Adipose tissue (tissue), 3 donors: ENCODE results near the gene AIP. TPM values are rescaled to one million over a fixed set of nuclear protein-coding genes. Genes with fewer than 3 reads are reported as not detected.

Experiments
- H3K27ac ChIP-seq: one replicate; pipeline ENCODE4 v1.5.1; 2013; ENCODE audit warnings: low read depth, low read length
- WGBS, 3 donors: extraction: QIAGEN DNeasy Blood & Tissue Kit; methylation state at CpG; one replicate each; pipeline ENCODE4 v1.1.7; 2013; 5-methylcytosine and 5-hydroxymethylcytosine counted together
- polyA plus RNA-seq, 3 donors: library from polyadenylated mRNA; stranded (reverse); fragments of 200-250 nt; gene quantifications; one replicate each; pipeline ENCODE4 v1.2.3, GENCODE V29; 2013
- donor health status: healthy with polysubstance abuse.
- donor health status: Bipolar disorder and iron deficiency.
- donor health status: healthy.

AIP gene
- polyA plus RNA-seq, 3 donors, result 52.0 to 93.9 (median 58.1) TPM

DNA sequence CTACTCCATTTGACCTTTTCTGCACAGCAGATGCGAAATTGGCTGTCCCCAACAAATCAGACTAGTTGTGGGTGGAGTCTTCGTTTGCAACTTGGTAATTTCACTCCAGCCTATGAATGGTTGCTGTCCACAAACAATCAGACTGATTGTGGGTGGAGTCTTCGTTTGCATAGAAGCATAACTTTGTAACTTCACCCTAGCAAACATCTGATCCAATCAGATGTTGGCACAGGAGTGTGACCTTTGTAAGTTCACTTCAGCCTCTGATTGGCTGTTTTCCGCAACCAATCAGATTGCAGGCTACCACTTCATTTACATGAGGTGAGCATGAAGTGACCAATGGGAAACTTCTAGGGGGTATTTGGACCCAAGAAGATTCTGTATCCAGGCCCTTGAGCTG, 56.7 kb downstream of the AIP start:
- 81 to 84% (median 84%) methylated on average over 4 of the region's 4 CpGs for WGBS, 3 donors

More for the DNA sequence above, 56.7 kb downstream of the AIP start:
- no peak overlapping the region for H3K27ac ChIP-seq

Other genes starting within 250 kb of the AIP start
- gene GRK2, start 216.6 kb upstream of the AIP start, polyA plus RNA-seq, result 10 to 100 TPM; 26.8 to 70.1 (median 50.6) TPM
- 10 to 100 TPM; 13.0 to 48.7 (median 23.5) TPM for gene ANKRD13D, start 193.7 kb upstream of the AIP start, polyA plus RNA-seq
- gene SSH3, start 179.5 kb upstream of the AIP start, polyA plus RNA-seq, result 10 to 100 TPM; 12.3 to 14.8 (median 13.0) TPM
- 100 to 1,000 TPM; 116 to 188 (median 169) TPM for gene POLD4, start 129.5 kb upstream of the AIP start, polyA plus RNA-seq
- gene CLCF1, start 109.4 kb upstream of the AIP start, polyA plus RNA-seq, result 10 to 100 TPM in 1 of 3 donors, 1 to 10 TPM in 2; 2.7 to 17.4 (median 9.9) TPM
- gene RAD9A, start 91.0 kb upstream of the AIP start, polyA plus RNA-seq, result 10 to 100 TPM in 2 of 3 donors, 1 to 10 TPM in 1; 9.8 to 15.3 (median 10.2) TPM
- 10 to 100 TPM; 82.3 to 97.8 (median 93.6) TPM for gene PPP1CA, start 81.2 kb upstream of the AIP start, polyA plus RNA-seq
- 1 to 10 TPM; 2.2 to 6.6 (median 2.4) TPM for gene TBC1D10C, start 78.9 kb upstream of the AIP start, polyA plus RNA-seq
- 1 to 10 TPM in 2 of 3 donors, under 1 TPM in 1; 0.32 to 2.6 (median 2.1) TPM for gene CARNS1, start 67.3 kb upstream of the AIP start, polyA plus RNA-seq
- gene RPS6KB2, start 54.5 kb upstream of the AIP start, polyA plus RNA-seq, result 10 to 100 TPM; 32.7 to 39.5 (median 35.4) TPM
- 1 to 10 TPM; 2.9 to 8.0 (median 4.1) TPM for gene PTPRCAP, start 45.3 kb upstream of the AIP start, polyA plus RNA-seq
- gene CORO1B, start 39.5 kb upstream of the AIP start, polyA plus RNA-seq, result 10 to 100 TPM; 60.3 to 79.0 (median 63.4) TPM
- gene GPR152, start 30.3 kb upstream of the AIP start, polyA plus RNA-seq, result not detected
- gene CABP4, start 27.7 kb upstream of the AIP start, polyA plus RNA-seq, result 1 to 10 TPM in 2 of 3 donors, under 1 TPM in 1; 0.28 to 8.4 (median 1.5) TPM
- 100 to 1,000 TPM in 2 of 3 donors, 10 to 100 TPM in 1; 42.6 to 117 (median 104) TPM for gene TMEM134, start 13.8 kb upstream of the AIP start, polyA plus RNA-seq
- gene PITPNM1, start 22.3 kb downstream of the AIP start, polyA plus RNA-seq, result 10 to 100 TPM; 11.5 to 22.8 (median 11.7) TPM
- gene CDK2AP2, start 25.1 kb downstream of the AIP start, polyA plus RNA-seq, result 10 to 100 TPM; 64.4 to 78.2 (median 64.5) TPM
- not detected for gene CABP2, start 40.4 kb downstream of the AIP start, polyA plus RNA-seq
- gene GSTP1, start 100.8 kb downstream of the AIP start, polyA plus RNA-seq, result 100 to 1,000 TPM; 324 to 594 (median 489) TPM
- 100 to 1,000 TPM; 122 to 177 (median 125) TPM for gene NDUFV1, start 123.9 kb downstream of the AIP start, polyA plus RNA-seq
- 10 to 100 TPM in 2 of 3 donors, 1 to 10 TPM in 1; 9.8 to 37.1 (median 11.0) TPM for gene NUDT8, start 146.9 kb downstream of the AIP start, polyA plus RNA-seq
- gene TBX10, start 156.7 kb downstream of the AIP start, polyA plus RNA-seq, result under 1 TPM in 2 of 3 donors, not detected in 1; 0.08 to 0.09 TPM
- 1 to 10 TPM in 1 of 3 donors, under 1 TPM in 1, not detected in 1; 0.54 to 4.8 TPM for gene ACY3, start 167.7 kb downstream of the AIP start, polyA plus RNA-seq
- under 1 TPM in 2 of 3 donors, not detected in 1; 0.07 to 0.16 TPM for gene ALDH3B2, start 191.6 kb downstream of the AIP start, polyA plus RNA-seq